PC-9 (cell line): ENCODE data around the gene CCNC. TPM values are rescaled to one million over a fixed set of nuclear protein-coding genes. Genes with fewer than 3 reads are reported as not detected.

Experiments used
- BruUV-seq: library from RNA; stranded (reverse); fragments of 400-500 nt; replicated peaks from 2 replicates; lab custom pipeline; 2021; lab: Mats Ljungman, UMichigan
- CTCF ChIA-PET: fragments of 300-600 bp; sonication (Branson Sonifier 250); formaldehyde crosslinking; loops from one replicate; lab custom pipeline; 2022; ENCODE audit warnings: antibody characterized with exemption; lab: Charles Lee
- POLR2A ChIA-PET: fragments of 300-600 bp; sonication (Branson Sonifier 250); formaldehyde crosslinking; loops from one replicate; lab custom pipeline; 2022; ENCODE audit warnings: antibody characterized with exemption; ENCODE audit not compliant: unreplicated experiment; lab: Charles Lee
- DNase-seq, 2 experiments: peaks; one replicate each; pipeline versions ENCODE4 v3.0.0 to v3.0.0-alpha.2; 2015 to 2022; ENCODE audit warnings: mixed read lengths in 1 of 2
- H2AFZ ChIP-seq: fragments of 200-600 bp; sonication (generic); 2 replicates; pipeline ENCODE4 v1.8.1; 2017; ENCODE audit warnings: antibody characterized with exemption
- H3F3A ChIP-seq: fragments of 200-600 bp; sonication (generic); 2 replicates; pipeline ENCODE4 v1.8.1; 2017; ENCODE audit warnings: antibody characterized with exemption, mild to moderate bottlenecking, low read depth; ENCODE audit not compliant: insufficient read depth
- H3K27ac ChIP-seq: fragments of 200-600 bp; sonication (generic); 2 replicates; pipeline ENCODE4 v1.6.1; 2016; ENCODE audit warnings: mixed run types
- H3K27me3 ChIP-seq: fragments of 200-600 bp; sonication (generic); 2 replicates; pipeline ENCODE4 v1.6.1; 2016; ENCODE audit warnings: low read depth, mixed run types; ENCODE audit not compliant: insufficient read depth
- H3K36me3 ChIP-seq: fragments of 200-600 bp; sonication (generic); 2 replicates; pipeline ENCODE4 v1.6.1; 2016; ENCODE audit warnings: low read depth, mixed run types
- H3K4me1 ChIP-seq: fragments of 200-600 bp; sonication (generic); replicated peaks from 2 replicates; pipeline ENCODE4 v1.6.1; 2016; ENCODE audit warnings: mixed run types; ENCODE audit not compliant: insufficient read depth
- H3K4me2 ChIP-seq: fragments of 200-600 bp; sonication (generic); 2 replicates; pipeline ENCODE4 v1.6.1; 2017; ENCODE audit warnings: mixed run types
- H3K4me3 ChIP-seq: fragments of 200-600 bp; sonication (generic); 2 replicates; pipeline ENCODE4 v1.6.1; 2016; ENCODE audit warnings: mixed run types
- H3K79me2 ChIP-seq: fragments of 200-600 bp; sonication (generic); 2 replicates; pipeline ENCODE4 v1.6.1; 2017; ENCODE audit warnings: low read depth, mixed run types
- H3K9me2 ChIP-seq: fragments of 200-600 bp; sonication (generic); 2 replicates; pipeline ENCODE4 v1.8.1; 2017; ENCODE audit warnings: mild to moderate bottlenecking; ENCODE audit not compliant: insufficient read depth
- H3K9me3 ChIP-seq: fragments of 200-600 bp; sonication (generic); 2 replicates; pipeline ENCODE4 v1.8.1; 2016; ENCODE audit warnings: low read depth; ENCODE audit not compliant: insufficient read depth
- H4K20me1 ChIP-seq: fragments of 200-600 bp; sonication (generic); 2 replicates; pipeline ENCODE4 v1.8.1; 2017; ENCODE audit not compliant: insufficient read depth
- EZH2 ChIP-seq: fragments of 200-600 bp; sonication (generic); IDR thresholded peaks from 2 replicates; pipeline ENCODE4 v1.8.0; 2017; ENCODE audit warnings: antibody characterized with exemption, low read depth
- intact Hi-C: fragments of 100-400 bp; cut with micrococcal nuclease; formaldehyde crosslinking; loops from one replicate; pipeline ENCODE4 v1.10.0; 2022; ENCODE audit not compliant: unreplicated experiment
- total RNA-seq: library from RNA; stranded (reverse); gene quantifications from 2 replicates; pipeline ENCODE4 v1.2.3, GENCODE V29; 2021
- TF ChIP-seq, protein P1 (sequence below): fragments of 200-600 bp; sonication (generic); conservative IDR thresholded peaks from 2 replicates; pipeline ENCODE4 v1.6.1; 2017; ENCODE audit warnings: mixed run types, antibody characterized with exemption, mild to moderate bottlenecking, moderate library complexity

CCNC gene
- total RNA-seq, 1 experiment from 2014 or later: 83.7 TPM

DNA sequence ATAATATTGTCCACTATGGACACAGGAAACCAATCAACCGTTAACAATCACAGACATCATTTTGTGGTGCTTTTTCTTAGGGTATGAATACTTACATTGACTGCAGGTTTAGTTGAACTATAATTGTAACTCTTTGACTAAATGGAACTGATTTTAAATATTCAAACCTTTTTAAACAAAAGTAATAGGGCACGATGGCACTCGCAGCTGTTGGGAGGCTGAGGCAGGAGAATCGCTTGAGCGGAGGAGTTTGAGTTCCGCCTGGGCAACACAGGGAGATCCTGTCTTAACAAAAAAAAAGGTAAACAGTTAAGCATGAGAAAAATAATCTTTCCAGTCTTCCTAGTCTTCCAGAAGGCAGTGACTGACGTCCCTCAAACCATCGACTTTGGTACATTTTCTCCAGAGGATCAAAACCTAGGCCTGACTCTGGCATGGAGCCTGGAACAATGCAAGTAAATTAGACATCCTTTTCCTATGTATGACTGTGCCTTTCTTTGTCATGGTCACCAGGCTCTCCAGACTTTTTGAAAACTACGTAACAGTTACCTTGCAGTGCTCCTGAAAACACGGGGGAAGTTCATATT, 21.5 kb upstream of the CCNC start:
- Histone ChIP-seq H3F3A (no peaks in the 10 kb centered on the region), H3K27ac (no peak overlapping the region), H3K79me2 (no peaks in the 10 kb centered on the region), H3K9me2 (no peaks in the 10 kb centered on the region), H3K4me1 (no peaks in the 10 kb centered on the region), H3K4me2 (no peak overlapping the region), H3K36me3 (no peaks in the 10 kb centered on the region), H4K20me1 (no peaks in the 10 kb centered on the region), H2AFZ (no peak overlapping the region), H3K9me3 (no peaks in the 10 kb centered on the region), H3K27me3 (peaks cover 20% of the 10 kb centered on the region), H3K4me3 (no peak overlapping the region; the same call in 1 of the 2 replicates)
- DNase-seq: no peak
- intact Hi-C loops: no loop called here
- TF ChIP-seq EZH2: no peak
- TF ChIP-seq, protein P1, sequence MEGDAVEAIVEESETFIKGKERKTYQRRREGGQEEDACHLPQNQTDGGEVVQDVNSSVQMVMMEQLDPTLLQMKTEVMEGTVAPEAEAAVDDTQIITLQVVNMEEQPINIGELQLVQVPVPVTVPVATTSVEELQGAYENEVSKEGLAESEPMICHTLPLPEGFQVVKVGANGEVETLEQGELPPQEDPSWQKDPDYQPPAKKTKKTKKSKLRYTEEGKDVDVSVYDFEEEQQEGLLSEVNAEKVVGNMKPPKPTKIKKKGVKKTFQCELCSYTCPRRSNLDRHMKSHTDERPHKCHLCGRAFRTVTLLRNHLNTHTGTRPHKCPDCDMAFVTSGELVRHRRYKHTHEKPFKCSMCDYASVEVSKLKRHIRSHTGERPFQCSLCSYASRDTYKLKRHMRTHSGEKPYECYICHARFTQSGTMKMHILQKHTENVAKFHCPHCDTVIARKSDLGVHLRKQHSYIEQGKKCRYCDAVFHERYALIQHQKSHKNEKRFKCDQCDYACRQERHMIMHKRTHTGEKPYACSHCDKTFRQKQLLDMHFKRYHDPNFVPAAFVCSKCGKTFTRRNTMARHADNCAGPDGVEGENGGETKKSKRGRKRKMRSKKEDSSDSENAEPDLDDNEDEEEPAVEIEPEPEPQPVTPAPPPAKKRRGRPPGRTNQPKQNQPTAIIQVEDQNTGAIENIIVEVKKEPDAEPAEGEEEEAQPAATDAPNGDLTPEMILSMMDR: no peak
- BruUV-seq: no TSS peak
- CTCF ChIA-PET: no interaction called here
- POLR2A ChIA-PET: no interaction called here

DNA sequence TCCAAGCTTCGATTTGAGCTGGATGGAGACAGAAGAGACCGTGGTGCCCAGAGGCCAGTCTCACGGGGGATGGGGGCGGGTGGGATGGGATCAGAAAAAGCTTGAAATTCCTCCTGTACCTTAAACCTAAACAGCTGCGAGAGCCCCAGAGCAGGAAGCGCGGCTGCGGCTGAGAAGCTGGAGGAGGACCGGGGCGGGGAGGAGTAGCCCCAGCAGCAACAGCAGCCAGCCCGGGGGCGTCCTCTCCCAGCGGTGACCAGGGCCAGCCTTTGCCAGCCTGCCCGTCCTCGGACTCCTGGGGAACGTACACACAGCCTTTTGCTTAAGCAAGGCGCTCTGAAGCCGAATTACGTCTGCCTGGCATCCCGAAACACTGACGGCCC, 20.8 kb upstream of the CCNC start:
- Histone ChIP-seq H4K20me1 (no peaks in the 10 kb centered on the region), H3K79me2 (no peaks in the 10 kb centered on the region), H3K9me2 (no peaks in the 10 kb centered on the region), H3K9me3 (no peaks in the 10 kb centered on the region), H3K4me2 (peak overlapping the region; percentile 83), H3K27me3 (peaks cover 20% of the 10 kb centered on the region), H3K27ac (no peak overlapping the region), H3K36me3 (no peaks in the 10 kb centered on the region), H3F3A (no peaks in the 10 kb centered on the region), H2AFZ (peak overlapping the region; percentile 85), H3K4me3 (peak overlapping the region; percentile 57), H3K4me1 (no peaks in the 10 kb centered on the region)
- POLR2A ChIA-PET: no interaction called here
- intact Hi-C loops: no loop called here
- BruUV-seq: no TSS peak
- TF ChIP-seq, protein P1: no peak
- TF ChIP-seq EZH2: no peak
- CTCF ChIA-PET: no interaction called here
- DNase-seq: peak in 1 of 2 experiments; percentile 7

DNA sequence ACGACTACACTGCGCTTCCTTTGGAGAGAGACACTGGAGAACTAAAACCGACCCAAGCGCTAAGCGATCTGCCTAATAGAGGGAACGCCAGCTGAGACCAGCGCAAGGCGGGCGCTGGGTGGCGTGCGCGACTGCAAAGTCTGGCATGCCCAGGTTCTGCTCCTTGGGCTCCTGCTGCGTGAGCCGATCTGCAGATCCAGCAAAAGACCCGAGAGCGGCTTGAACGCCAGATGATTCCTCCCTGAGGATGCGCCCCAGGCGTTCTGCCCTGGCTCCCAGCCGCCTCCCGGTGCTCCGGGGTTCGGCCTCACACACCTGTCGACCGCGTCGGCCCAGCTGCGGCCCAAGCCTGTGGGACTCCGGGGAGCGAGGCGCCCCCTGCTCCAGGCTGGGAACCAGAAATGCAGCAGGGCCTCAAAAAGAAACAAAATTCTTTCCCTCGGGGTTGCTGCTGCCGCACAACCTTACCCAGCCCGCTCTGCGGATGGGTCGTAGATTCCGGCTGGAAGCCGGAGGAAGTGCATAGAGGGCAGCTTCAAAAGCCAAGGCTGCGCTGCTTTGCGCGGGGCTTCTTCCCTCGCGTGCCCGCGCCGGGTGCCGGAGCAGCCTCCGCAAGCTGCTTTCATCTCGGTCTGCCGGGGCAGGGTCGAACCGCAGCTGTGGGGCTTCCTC, 20.3 kb upstream of the CCNC start:
- BruUV-seq: no TSS peak
- Histone ChIP-seq H3K27me3 (peaks cover 20% of the 10 kb centered on the region), H2AFZ (peak overlapping the region; percentile 85), H4K20me1 (no peaks in the 10 kb centered on the region), H3K9me2 (no peaks in the 10 kb centered on the region), H3K4me1 (no peaks in the 10 kb centered on the region), H3K36me3 (no peaks in the 10 kb centered on the region), H3K9me3 (no peaks in the 10 kb centered on the region), H3K4me2 (peak overlapping the region; percentile 83), H3K79me2 (no peaks in the 10 kb centered on the region), H3K4me3 (peak overlapping the region; percentile 57), H3K27ac (no peak overlapping the region), H3F3A (no peaks in the 10 kb centered on the region)
- CTCF ChIA-PET: no interaction called here
- POLR2A ChIA-PET: no interaction called here
- TF ChIP-seq EZH2: peak; percentile 37; the same call in 1 of the 2 replicates
- TF ChIP-seq, protein P1: no peak; the same call in 1 of the 2 replicates
- intact Hi-C loops: no loop called here
- DNase-seq: peak in 1 of 2 experiments; percentile 30
